ENCODE measurements around the gene ACP4.

ACP4 gene

DNA sequence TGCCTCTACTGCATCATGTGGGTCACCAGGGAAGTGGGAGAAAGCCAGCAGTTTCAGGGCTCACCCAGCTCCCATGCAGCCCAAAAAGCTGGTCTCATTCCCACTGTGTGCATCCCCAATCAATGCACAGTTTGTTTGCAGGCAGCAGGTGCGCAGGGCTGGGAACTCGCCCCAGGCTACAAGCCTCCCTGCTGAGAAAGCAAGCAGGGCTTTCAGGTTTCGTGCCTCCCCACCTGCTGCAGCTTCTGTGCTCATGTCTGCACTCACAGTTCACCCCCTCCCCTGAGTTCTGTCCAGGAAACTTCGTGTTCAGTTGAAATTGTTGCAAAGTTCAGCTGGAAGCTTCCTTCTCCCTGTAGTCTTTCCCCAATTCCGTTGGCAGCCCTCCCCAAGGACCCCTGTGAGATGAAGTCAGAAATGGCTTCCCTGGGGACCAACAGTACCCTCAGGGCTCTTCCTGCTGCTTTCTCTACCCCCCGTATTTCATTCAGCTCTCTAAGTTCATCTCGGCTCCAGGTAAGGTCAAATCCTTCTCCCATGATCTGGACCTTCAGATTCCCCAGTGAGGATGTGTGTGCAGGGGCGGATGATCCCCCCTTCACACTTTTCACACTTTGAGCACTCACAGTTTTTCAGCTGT lies 54.2 kb downstream of the ACP4 start:
- no peak for DNase-seq (ENCODE audit: low spot score)

All from pons (tissue), 1 donor.